ENCODE measurements around the gene DPEP1.
"Not testable (repeated sequence)": the region's sequence is repeated elsewhere in the genome, so short reads cannot be mapped to it uniquely, and the experiment has no call there.

The DPEP1 gene

DNA sequence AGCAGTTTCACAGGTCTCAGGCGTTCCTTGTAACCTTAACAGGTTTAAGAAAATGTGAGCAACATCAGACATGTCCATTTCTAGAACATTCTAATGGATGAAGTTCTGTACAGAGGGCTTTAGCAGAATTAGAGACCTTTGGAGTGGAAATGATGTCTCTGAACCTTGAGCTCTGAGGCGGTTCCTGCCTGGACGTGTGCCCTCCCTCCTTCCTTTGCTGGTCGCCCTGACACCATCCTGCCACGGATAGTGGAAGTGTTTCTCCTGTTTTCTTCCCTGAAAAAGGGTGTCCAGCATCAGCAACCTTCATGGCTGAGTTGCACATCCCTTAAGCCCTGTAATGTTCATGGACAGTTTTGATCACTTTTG lies 55.3 kb downstream of the DPEP1 start:
- in situ Hi-C loops (cut with HindIII; ENCODE audit: low sequenced_read_pairs) = no loop called here
- no peak for TF ChIP-seq CTCF (IDR thresholded peaks at IDR 0.05; ENCODE audit: low read depth, low read length, missing control alignments)
- H3K4me3 ChIP-seq (ENCODE audit: low read depth, low read length) = no peak overlapping the region
- DNase-seq (ENCODE audit: low read depth) = no peak

DNA sequence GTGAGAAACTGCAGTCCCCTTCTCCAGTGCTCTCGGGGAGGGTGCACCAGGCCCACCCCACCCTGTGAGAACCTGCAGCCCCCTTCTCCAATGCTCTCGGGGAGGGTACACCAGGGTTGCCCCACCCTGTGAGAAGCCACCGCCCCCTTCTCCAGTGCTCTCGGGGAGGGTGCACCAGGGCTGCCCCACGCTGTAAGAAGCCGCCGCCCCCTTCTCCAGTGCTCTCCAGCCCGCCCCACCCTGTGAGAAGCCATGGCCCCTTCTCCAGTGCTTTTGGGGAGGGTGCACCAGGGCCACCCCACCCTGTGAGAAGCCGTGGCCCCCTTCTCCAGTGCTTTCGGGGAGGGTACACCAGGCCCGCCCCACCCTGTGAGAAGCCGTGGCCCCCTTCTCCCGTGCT lies 56.3 kb downstream of the DPEP1 start:
- in situ Hi-C loops (cut with HindIII; ENCODE audit: low sequenced_read_pairs) = no loop called here
- TF ChIP-seq CTCF (IDR thresholded peaks at IDR 0.05; ENCODE audit: low read depth, low read length, missing control alignments) = no peak
- H3K4me3 ChIP-seq (ENCODE audit: low read depth, low read length) = no peak overlapping the region
- no peak for DNase-seq (ENCODE audit: low read depth)

DNA sequence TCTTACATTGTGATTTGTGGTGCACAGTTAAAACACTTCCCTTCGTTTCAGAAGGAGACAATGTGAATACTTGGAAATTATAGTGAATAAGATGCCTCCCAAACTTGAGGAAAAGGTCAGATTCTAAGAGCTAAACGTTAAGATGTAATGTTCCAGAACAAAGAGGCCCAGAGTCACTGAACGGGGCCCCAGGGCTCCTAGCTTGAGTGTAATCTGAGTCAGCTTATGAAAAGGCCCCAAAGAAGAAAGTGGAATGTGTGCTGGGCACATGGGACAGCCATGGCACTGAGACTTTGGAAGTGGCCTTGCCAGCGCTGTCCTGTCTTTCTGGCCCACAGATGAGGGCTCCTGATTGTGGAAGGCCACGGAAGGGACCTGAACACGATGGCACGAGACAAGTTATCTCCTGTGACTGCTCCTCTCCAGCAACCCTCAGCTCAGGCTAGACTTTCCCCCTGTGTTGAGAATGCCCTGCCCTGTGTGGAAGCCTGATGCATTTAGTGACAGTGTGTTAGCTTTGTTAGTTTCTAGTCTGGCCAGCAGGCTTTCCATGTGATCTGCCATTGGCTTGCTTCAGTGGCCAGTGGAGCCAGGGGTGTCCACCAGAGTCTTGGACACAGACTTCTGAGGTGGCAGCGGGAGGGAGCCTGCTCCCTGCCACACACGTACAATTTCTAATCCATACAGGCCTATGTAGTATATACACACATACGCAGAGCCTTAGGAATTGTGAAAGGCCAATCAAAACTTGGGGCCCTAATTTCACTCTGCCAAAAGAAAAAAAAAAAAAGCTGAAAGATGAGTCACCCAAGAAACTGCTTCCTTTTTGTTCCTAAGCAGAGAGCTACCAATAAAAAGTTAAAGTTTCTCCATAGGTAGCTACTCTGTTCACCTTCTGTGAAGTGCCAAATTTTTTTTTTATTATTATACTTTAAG lies 57.3 kb downstream of the DPEP1 start:
- no peak for TF ChIP-seq CTCF (IDR thresholded peaks at IDR 0.05; ENCODE audit: low read depth, low read length, missing control alignments)
- in situ Hi-C loops (cut with HindIII; ENCODE audit: low sequenced_read_pairs) = no loop called here
- no peak for DNase-seq (ENCODE audit: low read depth)
- H3K4me3 ChIP-seq (ENCODE audit: low read depth, low read length) = no peak overlapping the region

- H3K4me3 ChIP-seq (ENCODE audit: low read depth, low read length); DNase-seq (ENCODE audit: low read depth); in situ Hi-C loops (cut with HindIII; ENCODE audit: low sequenced_read_pairs): not testable (repeated sequence)
Observed at GRCh38 chr16:89671565-89671964, 58.1 kb downstream of the DPEP1 start.

- no peak overlapping the region for H3K4me3 ChIP-seq (ENCODE audit: low read depth, low read length)
- in situ Hi-C loops (cut with HindIII; ENCODE audit: low sequenced_read_pairs) = no loop called here
Observed at GRCh38 chr16:89672177-89672941, 58.9 kb downstream of the DPEP1 start.

GRCh38 chr16:89678258-89678657 lies 64.8 kb downstream of the DPEP1 start:
- in situ Hi-C loops (cut with HindIII; ENCODE audit: low sequenced_read_pairs) = loop anchor here (25.0 kb wide), 1 partner anchor 391 kb away; no protein-coding TSS in a partner anchor
- no peak for TF ChIP-seq CTCF (IDR thresholded peaks at IDR 0.05; ENCODE audit: low read depth, low read length, missing control alignments)
- no peak for DNase-seq (ENCODE audit: low read depth)
- H3K4me3 ChIP-seq (ENCODE audit: low read depth, low read length) = no peak overlapping the region

More at GRCh38 chr16:89672177-89672941, 58.9 kb downstream of the DPEP1 start:
- no peak for DNase-seq (ENCODE audit: low read depth)
- TF ChIP-seq CTCF (IDR thresholded peaks at IDR 0.05; ENCODE audit: low read depth, low read length, missing control alignments) = no peak

Data from astrocyte of the cerebellum (primary cell).